OCI-LY3 (cell line): Measurements from ENCODE around the gene ACO1.
"Not testable (repeated sequence)": the region's sequence is repeated elsewhere in the genome, so short reads cannot be mapped to it uniquely, and the experiment has no call there.

Experiments
- CTCF ChIP-seq: fragments of 200-600, 300-600 bp; sonication (generic); IDR thresholded peaks from 2 replicates; pipeline ENCODE4 v1.5.1; 2014; ENCODE audit warnings: antibody characterized with exemption, low read length, low read depth
- EZH2phosphoT487 ChIP-seq: fragments of 200-600 bp; shearing (Covaris generic); IDR thresholded peaks from 2 replicates; pipeline ENCODE4 v1.6.1; 2018; ENCODE audit warnings: antibody characterized with exemption, mixed run types, low read depth

GRCh38 chr9:32353476-32353875, 31.0 kb upstream of the ACO1 start:
- TF ChIP-seq CTCF, EZH2phosphoT487: not testable (repeated sequence)
